AG20443 (cell line): ENCODE results near the gene HSD11B1L.

Experiments used
- DNase-seq: peaks from one replicate; pipeline ENCODE4 v3.0.0; 2012; ENCODE audit warnings: low spot score, mixed read lengths

HSD11B1L gene

DNA sequence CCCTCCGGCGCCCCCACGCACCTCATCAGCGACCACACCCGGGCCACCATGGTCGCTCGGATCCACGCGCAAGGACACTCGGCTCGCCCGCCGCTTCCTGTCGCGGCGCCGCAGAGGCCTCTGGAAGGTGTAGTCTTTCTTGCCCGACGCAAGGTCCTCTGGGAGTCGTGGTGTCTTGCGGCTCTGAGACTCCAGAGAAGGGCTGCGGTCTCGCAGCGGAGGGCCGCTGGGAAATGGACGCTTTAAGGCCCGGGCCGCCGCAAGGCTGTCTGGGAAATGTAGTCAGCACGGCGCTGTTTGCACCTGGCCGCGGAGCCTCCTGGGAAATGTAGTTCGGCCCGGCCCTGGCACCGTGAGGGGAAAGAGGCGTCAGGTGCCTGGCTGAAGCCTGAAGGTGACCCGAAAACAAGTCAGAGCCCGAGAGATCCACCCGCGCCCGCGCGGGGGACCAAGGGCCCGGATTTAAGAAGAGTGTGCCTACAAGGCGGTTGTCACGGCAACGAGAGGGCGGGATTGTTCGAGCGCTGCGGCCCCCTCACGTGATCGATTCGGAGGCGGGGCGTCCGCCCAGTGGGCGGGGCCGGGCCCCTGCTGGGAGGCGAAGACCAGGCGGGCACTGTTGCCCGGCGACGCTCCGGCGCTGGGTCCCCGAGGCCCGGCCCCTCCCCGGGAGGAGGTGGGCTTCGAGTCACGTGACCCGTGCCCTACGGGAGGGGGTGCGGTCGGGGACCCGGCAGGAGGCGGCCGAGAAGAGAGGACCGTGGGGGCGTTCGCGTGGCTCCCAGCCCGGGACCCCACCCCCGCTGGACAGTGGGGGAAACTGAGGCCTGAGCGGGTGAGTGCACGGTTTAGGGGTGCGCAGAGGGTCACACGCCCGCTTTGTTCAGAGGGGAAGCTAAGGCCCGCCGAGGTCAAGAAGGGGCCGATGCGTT, at the start of gene HSD11B1L, which contains the start of gene MICOS13:
TSS of gene HSD11B1L (plus strand) at position 591 of the 932 bp plus-strand sequence. CDS start 3,806 bp downstream, outside the sequence.
TSS of gene MICOS13 (minus strand) at position 80 of the 932 bp plus-strand sequence. CDS start at position 50, 30 bp downstream.
- peak; percentile 97 for DNase-seq

GRCh38 chr19:5631567-5632240, 49.1 kb upstream of the HSD11B1L start:
- DNase-seq: peak; percentile 24

DNA sequence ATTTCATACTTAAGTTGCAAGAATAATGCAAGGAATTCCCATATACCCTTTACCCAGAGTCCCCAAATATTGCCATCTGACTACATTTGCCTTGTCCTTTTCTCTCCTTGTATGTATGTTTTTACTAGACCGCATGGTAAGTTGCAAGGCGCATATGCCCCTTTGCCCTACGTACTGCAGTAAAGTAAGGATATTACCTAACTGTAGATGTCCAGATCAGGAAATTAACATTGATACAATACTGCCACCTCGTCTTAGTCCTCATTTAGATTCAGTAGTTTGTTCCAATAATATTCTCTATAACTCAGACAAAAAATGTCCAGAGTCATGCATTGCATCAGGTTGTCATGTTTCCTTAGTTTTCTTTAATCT, 48.6 kb upstream of the HSD11B1L start:
- no peak for DNase-seq

DNA sequence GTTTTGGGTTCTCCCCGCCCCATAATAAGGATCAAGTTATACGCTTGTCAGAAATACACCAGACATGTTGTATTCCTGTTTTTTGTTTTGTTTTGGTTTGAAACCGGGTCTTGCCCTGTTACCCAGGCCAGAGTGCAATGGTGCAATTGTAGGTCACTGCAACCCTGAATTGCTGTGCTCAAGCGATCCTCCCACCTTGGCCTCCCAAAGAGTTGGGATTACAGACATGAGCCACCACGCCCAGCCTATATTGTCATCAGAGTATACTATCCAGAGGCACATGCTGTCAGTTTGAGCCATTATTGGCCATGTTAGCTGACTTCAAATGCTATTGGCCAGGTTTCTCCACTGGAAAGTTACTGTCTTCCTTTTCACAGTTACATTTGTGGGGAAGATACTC, 48.2 kb upstream of the HSD11B1L start:
- DNase-seq: no peak

GRCh38 chr19:5635427-5635826, 45.4 kb upstream of the HSD11B1L start:
- DNase-seq: no peak

GRCh38 chr19:5637971-5638370, 42.9 kb upstream of the HSD11B1L start:
- no peak for DNase-seq

GRCh38 chr19:5641171-5641570, 39.7 kb upstream of the HSD11B1L start:
- no peak for DNase-seq

GRCh38 chr19:5642204-5642603, 38.6 kb upstream of the HSD11B1L start:
- DNase-seq: no peak

GRCh38 chr19:5643060-5643459, 37.8 kb upstream of the HSD11B1L start:
- no peak for DNase-seq

GRCh38 chr19:5644037-5644436, 36.8 kb upstream of the HSD11B1L start:
- DNase-seq: no peak

DNA sequence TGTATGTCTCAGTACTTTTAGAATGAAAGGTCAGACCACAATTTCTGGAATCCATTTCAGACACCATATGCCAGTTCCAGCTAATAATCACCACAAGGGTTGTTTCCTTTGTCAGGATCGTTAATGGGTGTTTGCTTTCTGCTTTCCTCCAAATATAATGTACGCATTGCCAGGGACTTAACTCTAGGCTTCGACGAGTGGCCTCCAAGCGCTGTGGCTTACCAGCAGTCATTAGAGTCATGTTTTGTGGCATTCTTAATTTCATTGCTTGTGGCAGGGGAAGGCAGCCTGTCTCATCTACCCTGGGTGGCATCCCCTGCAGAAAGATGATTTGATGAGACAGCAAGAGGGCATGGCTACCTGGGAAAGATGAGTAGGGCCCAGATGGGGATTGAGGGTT, 35.4 kb upstream of the HSD11B1L start:
- DNase-seq: no peak

GRCh38 chr19:5646703-5647102, 34.1 kb upstream of the HSD11B1L start:
- no peak for DNase-seq

DNA sequence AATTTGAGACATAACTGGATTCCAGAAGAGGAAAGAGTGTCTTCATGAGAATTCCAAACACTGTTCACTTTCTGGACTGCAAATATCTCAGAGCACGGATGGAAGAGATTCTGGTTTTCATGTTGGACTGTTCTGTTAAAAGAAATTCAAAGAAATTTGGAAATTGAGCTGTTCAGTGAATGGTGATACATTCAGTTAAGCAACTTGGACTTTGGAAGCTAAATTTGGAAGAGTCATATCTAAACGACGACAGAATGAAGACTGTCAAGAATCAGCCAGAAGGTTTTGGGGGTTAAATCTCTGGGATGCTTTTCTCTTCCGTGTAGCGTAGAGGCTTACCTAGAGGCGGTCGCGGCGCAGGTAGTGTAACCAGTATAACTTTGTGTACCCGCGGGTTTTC, 32.4 kb upstream of the HSD11B1L start:
- no peak for DNase-seq

- no peak for DNase-seq
These were observed 29.5 kb upstream of the HSD11B1L start for GRCh38 chr19:5651361-5651760.

- DNase-seq: no peak
These were observed 28.6 kb upstream of the HSD11B1L start for GRCh38 chr19:5652261-5652660.

DNA sequence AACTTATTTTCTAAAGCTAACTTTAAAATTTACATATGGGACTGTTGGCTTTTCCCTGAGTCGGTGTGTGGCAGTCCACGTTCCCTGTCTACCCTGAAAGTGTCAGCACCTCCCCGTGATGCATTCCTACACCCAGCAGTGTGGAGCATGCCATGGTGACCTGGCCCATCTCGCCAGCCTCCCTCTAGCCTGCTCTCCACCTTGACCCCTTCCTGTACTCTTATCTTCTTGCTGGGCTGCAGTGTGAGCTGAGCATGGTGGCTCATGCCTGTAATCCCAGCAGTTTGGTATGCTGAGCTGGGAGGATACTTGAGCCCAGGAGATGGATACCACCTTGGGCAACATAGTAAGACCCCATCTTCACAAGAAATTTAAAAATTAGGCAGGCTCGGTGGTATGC, 25.9 kb upstream of the HSD11B1L start:
- DNase-seq: no peak

GRCh38 chr19:5655412-5655811, 25.4 kb upstream of the HSD11B1L start:
- no peak for DNase-seq

- no peak for DNase-seq
These were observed 19.3 kb upstream of the HSD11B1L start for GRCh38 chr19:5661483-5661882.

DNA sequence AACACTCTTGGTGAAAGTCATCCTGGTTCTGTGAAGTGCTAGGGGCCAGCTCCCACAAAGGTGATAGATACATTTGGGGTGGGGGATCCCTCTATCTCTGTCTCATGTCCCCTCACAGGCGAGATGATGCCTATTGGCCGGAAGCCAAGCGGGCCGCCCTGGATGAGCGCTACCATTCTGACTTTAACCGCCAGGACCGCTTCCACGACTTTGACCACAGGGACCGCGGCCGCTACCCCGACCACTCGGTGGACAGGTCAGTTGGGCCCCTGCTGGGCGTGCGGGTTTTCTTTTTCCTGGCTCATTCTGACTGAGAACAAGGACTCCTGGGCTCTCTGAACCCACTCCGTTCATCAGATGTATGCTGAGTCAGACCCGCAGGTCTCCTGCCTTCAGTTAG, 16.9 kb upstream of the HSD11B1L start:
- DNase-seq: no peak

- no peak for DNase-seq
These were observed 16.3 kb upstream of the HSD11B1L start for GRCh38 chr19:5664515-5664914.

- DNase-seq: peak; percentile 68
These were observed 14.9 kb upstream of the HSD11B1L start for GRCh38 chr19:5665781-5666513.

- DNase-seq: no peak
These were observed 13.8 kb upstream of the HSD11B1L start for GRCh38 chr19:5666921-5667610.
